Stimulated activated CD4-positive, alpha-beta T cell treated with anti-CD3 and anti-CD28 coated beads, Interleukin-4, amount 100 ng/mL, for 4 hours (primary cell): ENCODE data around the gene SUV39H2.
A peak's percentile ranks its signal among the peaks of the same experiment; 100 is the strongest.
"Not testable (repeated sequence)": the region's sequence is repeated elsewhere in the genome, so short reads cannot be mapped to it uniquely, and the experiment has no call there.

Source experiments
- DNase-seq, 2 experiments: peaks; one replicate each; pipeline ENCODE4 v3.0.0-alpha.2; 2020

Gene SUV39H2

GRCh38 chr10:14876764-14877163, 1.9 kb upstream of the SUV39H2 start:
- no peak for DNase-seq

GRCh38 chr10:14879124-14879927, 660 bp downstream of the SUV39H2 start:
- peak; percentile 28 to 43 for DNase-seq

GRCh38 chr10:14879928-14880193, 1.2 kb downstream of the SUV39H2 start:
- DNase-seq: no peak

GRCh38 chr10:14880229-14880628, 1.6 kb downstream of the SUV39H2 start:
- no peak for DNase-seq

GRCh38 chr10:14884082-14884481, 5.4 kb downstream of the SUV39H2 start:
- no peak for DNase-seq

GRCh38 chr10:14889318-14889717, 10.7 kb downstream of the SUV39H2 start:
- no peak for DNase-seq

- DNase-seq: no peak
Observed at GRCh38 chr10:14891151-14891550, 12.5 kb downstream of the SUV39H2 start.

- DNase-seq: no peak
Observed at GRCh38 chr10:14904316-14904732, 25.7 kb downstream of the SUV39H2 start.

GRCh38 chr10:14904864-14905263, 26.2 kb downstream of the SUV39H2 start:
- no peak for DNase-seq

- no peak for DNase-seq
Observed at GRCh38 chr10:14905890-14906289, 27.2 kb downstream of the SUV39H2 start.

GRCh38 chr10:14906765-14907164, 28.1 kb downstream of the SUV39H2 start:
- DNase-seq: no peak

- DNase-seq: not testable (repeated sequence)
Observed at GRCh38 chr10:14907591-14907990, 28.9 kb downstream of the SUV39H2 start.

GRCh38 chr10:14909101-14909500, 30.4 kb downstream of the SUV39H2 start:
- DNase-seq: no peak

GRCh38 chr10:14910953-14911352, 32.3 kb downstream of the SUV39H2 start:
- DNase-seq: no peak

- no peak for DNase-seq
Observed at GRCh38 chr10:14911801-14912200, 33.1 kb downstream of the SUV39H2 start.

- no peak for DNase-seq
Observed at GRCh38 chr10:14916600-14916999, 37.9 kb downstream of the SUV39H2 start.

GRCh38 chr10:14917827-14918226, 39.2 kb downstream of the SUV39H2 start:
- no peak for DNase-seq

- DNase-seq: no peak
Observed at GRCh38 chr10:14918964-14919363, 40.3 kb downstream of the SUV39H2 start.

- DNase-seq: no peak
Observed at GRCh38 chr10:14924013-14924412, 45.3 kb downstream of the SUV39H2 start.

- DNase-seq: no peak
Observed at GRCh38 chr10:14925268-14925667, 46.6 kb downstream of the SUV39H2 start.

- DNase-seq: no peak
Observed at GRCh38 chr10:14926061-14926470, 47.4 kb downstream of the SUV39H2 start.

- DNase-seq: no peak
Observed at GRCh38 chr10:14926722-14927416, 48.2 kb downstream of the SUV39H2 start.

GRCh38 chr10:14930610-14931009, 51.9 kb downstream of the SUV39H2 start:
- no peak for DNase-seq

GRCh38 chr10:14936584-14936983, 57.9 kb downstream of the SUV39H2 start:
- no peak for DNase-seq

- DNase-seq: not testable (repeated sequence)
Observed at GRCh38 chr10:14938971-14939370, 60.3 kb downstream of the SUV39H2 start.
